Measurements from ENCODE around the gene RNF222. TPM values are rescaled to one million over a fixed set of nuclear protein-coding genes. Genes with fewer than 3 reads are reported as not detected.

RNF222 gene
- total and polyA plus RNA-seq, 2 of the 8 experiments (the other 6 are each of a cell fraction or from before 2014, with no cell fraction given): not detected

GRCh38 chr17:8435245-8436168 is 37.9 kb upstream of the RNF222 start, which contains the start of gene NDEL1 (continued):
- TF ChIP-seq CHD7 (IDR thresholded peaks at IDR 0.05; ENCODE audit: insufficient replicate concordance, low read length) (no peak), SAP30 (IDR thresholded peaks at IDR 0.05; ENCODE audit: insufficient read depth, insufficient replicate concordance, low read length) (no peak), SUZ12 (IDR thresholded peaks at IDR 0.05; ENCODE audit: low read length) (no peak)

Data from H1 (cell line).